Measurements from ENCODE around the gene UPF1.
A peak's percentile ranks its signal among the peaks of the same experiment; 100 is the strongest.

The UPF1 gene

DNA sequence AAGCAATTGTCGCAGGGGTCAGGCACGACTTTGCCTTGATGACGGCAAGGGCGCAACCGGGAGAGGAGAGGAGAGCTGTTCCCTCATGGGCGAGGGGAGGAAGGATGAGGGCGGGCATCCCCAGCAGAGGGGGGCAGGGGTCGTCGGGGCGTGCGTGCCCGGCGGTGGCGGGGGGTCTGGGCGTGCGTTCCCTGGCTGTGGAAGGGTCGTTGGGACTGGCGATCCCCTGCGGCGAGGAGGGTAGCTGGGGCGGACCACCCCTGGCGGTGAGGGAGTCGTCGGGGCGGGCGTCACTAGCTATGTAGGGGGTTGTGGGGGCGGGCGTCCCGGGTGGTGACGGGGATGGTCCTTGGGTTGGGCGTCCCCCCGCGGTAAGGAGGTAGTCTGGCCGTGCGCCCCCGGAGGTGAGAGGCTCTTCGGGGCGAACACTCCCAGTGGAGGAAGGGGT, 42.3 kb upstream of the UPF1 start (continued):
- TF ChIP-seq, protein P1, sequence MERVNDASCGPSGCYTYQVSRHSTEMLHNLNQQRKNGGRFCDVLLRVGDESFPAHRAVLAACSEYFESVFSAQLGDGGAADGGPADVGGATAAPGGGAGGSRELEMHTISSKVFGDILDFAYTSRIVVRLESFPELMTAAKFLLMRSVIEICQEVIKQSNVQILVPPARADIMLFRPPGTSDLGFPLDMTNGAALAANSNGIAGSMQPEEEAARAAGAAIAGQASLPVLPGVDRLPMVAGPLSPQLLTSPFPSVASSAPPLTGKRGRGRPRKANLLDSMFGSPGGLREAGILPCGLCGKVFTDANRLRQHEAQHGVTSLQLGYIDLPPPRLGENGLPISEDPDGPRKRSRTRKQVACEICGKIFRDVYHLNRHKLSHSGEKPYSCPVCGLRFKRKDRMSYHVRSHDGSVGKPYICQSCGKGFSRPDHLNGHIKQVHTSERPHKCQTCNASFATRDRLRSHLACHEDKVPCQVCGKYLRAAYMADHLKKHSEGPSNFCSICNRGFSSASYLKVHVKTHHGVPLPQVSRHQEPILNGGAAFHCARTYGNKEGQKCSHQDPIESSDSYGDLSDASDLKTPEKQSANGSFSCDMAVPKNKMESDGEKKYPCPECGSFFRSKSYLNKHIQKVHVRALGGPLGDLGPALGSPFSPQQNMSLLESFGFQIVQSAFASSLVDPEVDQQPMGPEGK (CRISPR knock-in tag; IDR thresholded peaks at IDR 0.05; ENCODE audit: borderline replicate concordance): no peak

DNA sequence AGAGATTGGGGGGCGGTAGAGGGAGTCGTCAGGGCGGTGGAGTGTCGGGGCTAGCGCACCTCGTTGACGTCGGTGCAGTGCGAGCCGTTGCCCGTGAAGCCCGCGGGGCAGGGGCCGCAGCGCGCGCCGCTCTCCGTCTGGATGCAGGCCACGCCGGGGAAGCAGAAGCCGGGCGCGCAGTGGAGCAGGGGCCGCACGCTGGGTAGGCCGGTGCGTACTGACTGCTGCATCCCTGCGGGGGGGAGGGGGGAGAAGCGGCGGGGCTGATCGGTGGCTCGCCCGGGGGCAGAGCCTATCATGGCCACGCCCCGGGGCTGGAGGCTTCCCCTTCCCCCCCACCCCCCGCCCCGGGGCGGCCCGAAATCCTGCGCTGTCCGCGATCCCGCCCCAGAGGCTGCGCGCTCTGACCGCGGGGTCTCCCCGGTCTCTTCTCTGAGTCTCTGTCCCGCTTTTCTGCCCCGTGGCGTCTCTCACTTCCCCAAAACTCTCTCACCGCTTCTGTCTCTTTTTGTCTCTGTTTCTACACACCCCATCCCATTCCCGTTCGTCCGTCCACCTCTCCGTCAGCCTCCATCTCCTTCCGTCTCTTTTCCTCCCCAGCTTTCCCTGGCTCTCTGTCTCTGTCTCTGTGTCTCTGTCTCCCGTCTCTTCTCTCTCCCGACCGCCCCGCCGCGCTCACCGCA, 41.7 kb upstream of the UPF1 start:
- no peak for TF ChIP-seq ZFP3 (CRISPR knock-in tag; IDR thresholded peaks at IDR 0.05)
- TF ChIP-seq RARB (CRISPR knock-in tag; IDR thresholded peaks at IDR 0.05): no peak
- no peak for TF ChIP-seq ESRRG (CRISPR knock-in tag; IDR thresholded peaks at IDR 0.05)
- no peak for TF ChIP-seq SNAI2 (CRISPR knock-in tag; IDR thresholded peaks at IDR 0.05)
- ATAC-seq: 0 out of 3 replicates have a peak, but pooled peaks have one; percentile 3

DNA sequence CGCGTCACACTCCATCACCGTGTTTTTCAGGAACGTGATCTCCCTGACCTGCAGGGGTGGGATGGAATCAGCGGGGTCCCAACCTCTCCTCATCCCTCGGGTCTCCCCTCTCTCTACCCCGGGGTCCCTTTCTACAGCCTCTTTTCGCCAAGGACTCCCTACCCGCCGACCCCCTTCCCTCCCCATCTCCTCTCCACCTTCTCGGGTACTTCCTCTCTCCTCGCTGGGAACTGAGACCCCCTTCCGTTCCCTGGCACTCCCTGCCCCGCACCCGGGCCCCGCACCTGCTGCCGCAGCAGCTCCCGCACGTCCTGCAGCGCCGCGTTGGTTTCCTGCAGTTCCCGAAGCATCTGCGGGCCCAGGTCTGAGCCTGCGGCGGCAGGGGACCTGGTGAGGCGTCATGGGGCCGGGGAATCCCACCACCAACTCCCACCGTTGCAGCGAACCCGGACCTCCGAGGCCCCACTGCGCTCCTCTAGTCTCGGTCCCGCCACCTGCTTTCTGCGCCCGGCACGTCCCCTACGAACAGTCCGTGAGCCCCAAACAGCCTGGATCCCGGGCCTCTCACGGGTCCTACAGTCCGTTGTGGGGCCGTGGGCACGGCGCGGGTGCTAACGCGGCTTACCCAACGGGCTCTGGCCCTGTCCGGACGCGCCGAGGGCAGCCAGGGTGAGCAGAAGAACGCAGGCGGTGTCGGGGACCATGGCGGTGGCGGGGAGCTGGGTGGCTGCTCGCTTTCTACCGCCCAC, 41.0 kb upstream of the UPF1 start, which contains the start of gene COMP:
TSS of gene COMP (minus strand) at position 740 of the 749 bp plus-strand sequence. CDS start at position 704, 36 bp downstream.
- no peak for TF ChIP-seq ZC3H10 (CRISPR knock-in tag; IDR thresholded peaks at IDR 0.05)
- no peak for TF ChIP-seq CSDC2 (CRISPR knock-in tag; IDR thresholded peaks at IDR 0.05)
- ATAC-seq: no peak; the same call in 1 of the 3 replicates

DNA sequence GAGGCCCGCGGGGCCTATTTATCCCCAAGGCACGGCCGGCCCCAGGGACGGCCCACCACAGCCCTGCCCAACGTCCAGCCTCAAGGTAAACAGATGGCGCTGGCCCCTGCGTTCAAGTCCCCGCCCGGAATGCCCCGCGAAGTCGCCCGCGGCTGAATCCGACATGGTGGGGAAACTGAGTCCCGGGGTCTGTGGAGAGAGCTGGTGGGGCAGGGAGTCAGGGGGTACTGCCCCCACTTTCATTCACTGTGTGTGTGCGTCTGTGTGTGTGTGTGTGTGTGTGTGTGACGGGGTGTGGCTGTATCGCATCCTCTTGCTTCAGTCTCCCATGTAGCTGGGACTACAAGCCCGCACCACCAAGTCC, 40.5 kb upstream of the UPF1 start:
- no peak for ATAC-seq
- no peak for TF ChIP-seq ARNTL (CRISPR knock-in tag; IDR thresholded peaks at IDR 0.05; ENCODE audit: borderline replicate concordance, low read depth)
- TF ChIP-seq, protein P2, sequence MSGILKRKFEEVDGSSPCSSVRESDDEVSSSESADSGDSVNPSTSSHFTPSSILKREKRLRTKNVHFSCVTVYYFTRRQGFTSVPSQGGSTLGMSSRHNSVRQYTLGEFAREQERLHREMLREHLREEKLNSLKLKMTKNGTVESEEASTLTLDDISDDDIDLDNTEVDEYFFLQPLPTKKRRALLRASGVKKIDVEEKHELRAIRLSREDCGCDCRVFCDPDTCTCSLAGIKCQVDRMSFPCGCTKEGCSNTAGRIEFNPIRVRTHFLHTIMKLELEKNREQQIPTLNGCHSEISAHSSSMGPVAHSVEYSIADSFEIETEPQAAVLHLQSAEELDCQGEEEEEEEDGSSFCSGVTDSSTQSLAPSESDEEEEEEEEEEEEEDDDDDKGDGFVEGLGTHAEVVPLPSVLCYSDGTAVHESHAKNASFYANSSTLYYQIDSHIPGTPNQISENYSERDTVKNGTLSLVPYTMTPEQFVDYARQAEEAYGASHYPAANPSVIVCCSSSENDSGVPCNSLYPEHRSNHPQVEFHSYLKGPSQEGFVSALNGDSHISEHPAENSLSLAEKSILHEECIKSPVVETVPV (CRISPR knock-in tag; IDR thresholded peaks at IDR 0.05): no peak

DNA sequence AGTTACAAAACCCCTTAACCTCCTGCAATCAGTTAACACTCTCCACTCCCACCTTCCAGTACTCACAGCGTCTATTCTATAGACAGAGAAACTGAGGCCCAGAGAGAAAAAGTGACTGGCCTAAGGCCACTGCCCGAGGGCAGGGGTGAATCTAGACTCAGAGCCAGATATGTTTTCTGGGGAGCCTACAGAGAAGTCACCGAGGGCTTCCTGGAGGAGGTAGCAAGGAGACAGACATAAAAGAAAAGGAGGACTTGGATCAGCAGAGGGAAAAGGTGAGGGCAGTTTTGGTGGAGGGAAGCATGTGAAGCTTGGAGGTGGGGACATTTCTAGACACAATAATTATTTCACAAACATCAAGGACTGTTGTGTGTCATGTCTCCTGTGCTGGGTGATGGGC, 39.1 kb upstream of the UPF1 start:
- TF ChIP-seq ZC3H10 (CRISPR knock-in tag; IDR thresholded peaks at IDR 0.05): no peak
- TF ChIP-seq ESRRG (CRISPR knock-in tag; IDR thresholded peaks at IDR 0.05): no peak
- TF ChIP-seq, protein P1 (CRISPR knock-in tag; IDR thresholded peaks at IDR 0.05; ENCODE audit: borderline replicate concordance): no peak
- no peak for TF ChIP-seq RARB (CRISPR knock-in tag; IDR thresholded peaks at IDR 0.05)
- TF ChIP-seq SNAI2 (CRISPR knock-in tag; IDR thresholded peaks at IDR 0.05): no peak
- ATAC-seq: no peak

DNA sequence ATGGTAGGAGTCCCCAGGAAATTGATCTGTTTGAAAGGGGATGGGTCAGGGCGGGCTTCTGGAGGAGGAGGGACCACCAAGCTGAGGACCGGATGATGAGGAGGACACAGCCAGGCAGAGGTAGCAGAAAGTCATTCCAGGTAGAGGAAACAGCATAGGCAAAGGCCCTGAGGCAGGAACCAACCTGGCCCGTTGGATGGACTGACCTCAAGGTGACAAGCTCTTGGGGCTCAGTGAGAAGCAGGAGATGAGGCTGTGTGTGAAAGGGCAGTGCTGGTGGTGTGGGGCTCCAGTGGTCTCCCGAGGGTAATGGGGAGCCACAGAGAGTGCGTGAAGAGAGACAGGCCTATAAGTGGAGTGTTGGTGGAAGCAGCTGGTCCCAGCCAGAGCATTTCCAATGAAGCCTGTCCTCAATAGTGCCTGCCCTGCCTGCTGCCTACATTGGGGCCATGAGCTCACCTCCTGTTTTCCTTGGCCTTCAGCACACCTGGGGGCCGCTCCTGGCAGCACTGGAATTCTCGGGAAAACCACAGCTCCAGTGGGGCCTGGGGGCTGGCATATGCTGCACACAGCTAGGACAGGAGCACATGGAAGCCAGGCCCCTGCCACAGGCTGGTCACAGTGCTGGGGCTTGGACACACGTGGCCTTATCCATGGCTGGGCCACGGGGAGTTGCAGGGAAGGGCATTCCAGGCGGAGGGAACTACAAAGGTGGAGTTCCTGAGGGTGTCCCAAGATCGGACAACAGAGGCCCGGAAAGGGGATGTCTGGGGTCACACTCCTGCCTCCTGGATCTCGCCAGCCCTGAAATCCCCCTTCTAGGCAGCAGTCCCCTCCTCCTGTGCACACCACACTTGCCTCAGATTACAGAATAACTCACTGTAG, 38.4 kb upstream of the UPF1 start:
- no peak for ATAC-seq
- TF ChIP-seq, protein P3, sequence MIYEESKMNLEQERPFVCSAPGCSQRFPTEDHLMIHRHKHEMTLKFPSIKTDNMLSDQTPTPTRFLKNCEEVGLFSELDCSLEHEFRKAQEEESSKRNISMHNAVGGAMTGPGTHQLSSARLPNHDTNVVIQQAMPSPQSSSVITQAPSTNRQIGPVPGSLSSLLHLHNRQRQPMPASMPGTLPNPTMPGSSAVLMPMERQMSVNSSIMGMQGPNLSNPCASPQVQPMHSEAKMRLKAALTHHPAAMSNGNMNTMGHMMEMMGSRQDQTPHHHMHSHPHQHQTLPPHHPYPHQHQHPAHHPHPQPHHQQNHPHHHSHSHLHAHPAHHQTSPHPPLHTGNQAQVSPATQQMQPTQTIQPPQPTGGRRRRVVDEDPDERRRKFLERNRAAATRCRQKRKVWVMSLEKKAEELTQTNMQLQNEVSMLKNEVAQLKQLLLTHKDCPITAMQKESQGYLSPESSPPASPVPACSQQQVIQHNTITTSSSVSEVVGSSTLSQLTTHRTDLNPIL (CRISPR knock-in tag; IDR thresholded peaks at IDR 0.05; ENCODE audit: low read depth): no peak
- TF ChIP-seq TOX (CRISPR knock-in tag; IDR thresholded peaks at IDR 0.05; ENCODE audit: borderline replicate concordance): no peak
- TF ChIP-seq RARB (CRISPR knock-in tag; IDR thresholded peaks at IDR 0.05): no peak
- no peak for TF ChIP-seq GLIS3 (CRISPR knock-in tag; IDR thresholded peaks at IDR 0.05)
- no peak for TF ChIP-seq ZNF8 (CRISPR knock-in tag; IDR thresholded peaks at IDR 0.05)
- no peak for TF ChIP-seq SNAI2 (CRISPR knock-in tag; IDR thresholded peaks at IDR 0.05)
- TF ChIP-seq, protein P2 (CRISPR knock-in tag; IDR thresholded peaks at IDR 0.05): no peak
- TF ChIP-seq ISL1 (CRISPR knock-in tag; IDR thresholded peaks at IDR 0.05): no peak
- no peak for TF ChIP-seq ZNF565 (CRISPR knock-in tag; conservative IDR thresholded peaks at IDR 0.05; ENCODE audit: low read depth)
- no peak for TF ChIP-seq OSR1 (CRISPR knock-in tag; IDR thresholded peaks at IDR 0.05)
- TF ChIP-seq ESRRG (CRISPR knock-in tag; IDR thresholded peaks at IDR 0.05): no peak
- no peak for TF ChIP-seq ZC3H10 (CRISPR knock-in tag; IDR thresholded peaks at IDR 0.05)
- no peak for TF ChIP-seq ARNTL (CRISPR knock-in tag; IDR thresholded peaks at IDR 0.05; ENCODE audit: borderline replicate concordance, low read depth)
- TF ChIP-seq, protein P1 (CRISPR knock-in tag; IDR thresholded peaks at IDR 0.05; ENCODE audit: borderline replicate concordance): no peak
- no peak for TF ChIP-seq ZNF70 (CRISPR knock-in tag; IDR thresholded peaks at IDR 0.05)
- TF ChIP-seq ZFP3 (CRISPR knock-in tag; IDR thresholded peaks at IDR 0.05): no peak
- TF ChIP-seq TCF4 (CRISPR knock-in tag; IDR thresholded peaks at IDR 0.05; ENCODE audit: borderline replicate concordance): no peak

Data from SK-N-SH treated with all-trans-retinoic acid at 6 μM for 48 hours (cell line).